Body of pancreas (tissue), 4 donors: Measurements from ENCODE around the gene TSPAN10. TPM values are rescaled to one million over a fixed set of nuclear protein-coding genes. Genes with fewer than 3 reads are reported as not detected.

Experiments used
- ATAC-seq: fragments of 150-250 bp; one replicate; pipeline ENCODE4 v1.9.1; 2016
- DNase-seq, 4 donors: peaks; one replicate each; pipeline ENCODE4 v3.0.0-alpha.2; 2019
- H3K27ac ChIP-seq, 4 donors: fragments of 200-600 bp; sonication (generic); 1 replicate in 3 of 4; 2 replicates in 1 of 4; pipeline versions ENCODE4 v1.5.1 to v1.6.1; 2016 to 2019; ENCODE audit warnings: mild to moderate bottlenecking in 1 of 4, mixed read lengths in 1 of 4, moderate library complexity in 1 of 4
- H3K27me3 ChIP-seq, 2 donors: fragments of 200-600 bp; sonication (generic); one replicate each; pipeline ENCODE4 v1.6.0; 2016; ENCODE audit warnings: mild to moderate bottlenecking in 1 of 2
- H3K36me3 ChIP-seq, 2 donors: fragments of 200-600 bp; sonication (generic); replicated peaks in 1 of 2; 2 replicates each; pipeline ENCODE4 v1.5.1; 2016; ENCODE audit warnings: low read depth in 2 of 2; ENCODE audit not compliant: insufficient read depth in 1 of 2
- H3K4me1 ChIP-seq: fragments of 200-600 bp; sonication (generic); one replicate; pipeline ENCODE4 v1.6.0; 2016
- H3K4me3 ChIP-seq, 2 donors: fragments of 200-600 bp; sonication (generic); 1 replicate in 1 of 2; 2 replicates in 1 of 2; pipeline ENCODE4 v1.5.1; 2016 to 2019
- H3K9me3 ChIP-seq, 3 donors: fragments of 200-600 bp; sonication (generic); 1 replicate in 2 of 3; 2 replicates in 1 of 3; pipeline ENCODE4 v1.5.1; 2016
- POLR2A ChIP-seq, 3 donors: fragments of 450-650 bp; IDR thresholded peaks; one replicate each; pipeline ENCODE4 v1.6.1; 2016; ENCODE audit warnings: antibody characterized with exemption in 3 of 3, mild to moderate bottlenecking in 2 of 3
- WGBS, 2 donors: methylation state at CpG; one replicate each; pipeline ENCODE4 v1.1.5; 2017; 5-methylcytosine and 5-hydroxymethylcytosine counted together
- intact Hi-C: fragments of 100-400 bp; cut with DNase I; formaldehyde crosslinking; loops from one replicate; pipeline ENCODE4 v1.15.1; 2023
- total RNA-seq, 2 donors: library from RNA; depleted of rRNA; stranded (reverse); fragments of >200 nt; gene quantifications; one replicate each; pipeline ENCODE4 v1.1.0, GENCODE V29; 2016
- TF ChIP-seq, protein P1 (sequence below), 7 experiments: fragments of 450-650 bp in 4 of 7; fragments of 200-600 bp in 3 of 7; sonication (generic) in 3 of 7; IDR thresholded peaks; one replicate each; pipeline ENCODE4 v1.5.1; 2016 to 2019; ENCODE audit warnings: antibody characterized with exemption in 7 of 7

TSPAN10 gene
- total RNA-seq, 2 donors from 2014 or later, result 1.0 to 5.3 TPM

DNA sequence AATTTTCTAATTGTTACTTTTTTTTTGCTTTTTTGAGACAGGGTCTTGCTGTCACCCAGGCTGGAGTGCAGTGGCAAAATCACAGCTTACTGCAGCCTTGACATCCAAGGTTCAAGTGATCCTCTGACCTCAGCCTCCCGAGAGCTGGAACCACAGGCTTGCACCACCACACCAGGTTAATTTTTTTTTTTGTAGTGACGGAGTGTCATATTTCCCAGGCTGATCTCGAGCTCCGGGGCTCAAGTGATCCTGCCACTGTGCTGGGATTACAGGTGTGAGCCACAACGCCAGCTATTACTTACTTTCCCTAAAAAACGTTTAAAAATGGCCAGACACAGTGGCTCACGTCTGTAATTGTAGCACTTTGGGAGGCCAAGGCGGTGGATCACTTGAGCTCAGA, 6.7 kb upstream of the TSPAN10 start:
- TF ChIP-seq POLR2A (IDR thresholded peaks at IDR 0.05), result no peak
- TF ChIP-seq, protein P1, sequence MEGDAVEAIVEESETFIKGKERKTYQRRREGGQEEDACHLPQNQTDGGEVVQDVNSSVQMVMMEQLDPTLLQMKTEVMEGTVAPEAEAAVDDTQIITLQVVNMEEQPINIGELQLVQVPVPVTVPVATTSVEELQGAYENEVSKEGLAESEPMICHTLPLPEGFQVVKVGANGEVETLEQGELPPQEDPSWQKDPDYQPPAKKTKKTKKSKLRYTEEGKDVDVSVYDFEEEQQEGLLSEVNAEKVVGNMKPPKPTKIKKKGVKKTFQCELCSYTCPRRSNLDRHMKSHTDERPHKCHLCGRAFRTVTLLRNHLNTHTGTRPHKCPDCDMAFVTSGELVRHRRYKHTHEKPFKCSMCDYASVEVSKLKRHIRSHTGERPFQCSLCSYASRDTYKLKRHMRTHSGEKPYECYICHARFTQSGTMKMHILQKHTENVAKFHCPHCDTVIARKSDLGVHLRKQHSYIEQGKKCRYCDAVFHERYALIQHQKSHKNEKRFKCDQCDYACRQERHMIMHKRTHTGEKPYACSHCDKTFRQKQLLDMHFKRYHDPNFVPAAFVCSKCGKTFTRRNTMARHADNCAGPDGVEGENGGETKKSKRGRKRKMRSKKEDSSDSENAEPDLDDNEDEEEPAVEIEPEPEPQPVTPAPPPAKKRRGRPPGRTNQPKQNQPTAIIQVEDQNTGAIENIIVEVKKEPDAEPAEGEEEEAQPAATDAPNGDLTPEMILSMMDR (IDR thresholded peaks at IDR 0.05), result no peak
- no peak for ATAC-seq
- Histone ChIP-seq H3K36me3 (peaks cover 6 to 22% of the 10 kb centered on the region in 2 donors), H3K4me1 (peaks cover 14% of the 10 kb centered on the region), H3K4me3 (no peak overlapping the region), H3K27me3 (no peaks in the 10 kb centered on the region), H3K27ac (no peak overlapping the region), H3K9me3 (no peaks in the 10 kb centered on the region)
- intact Hi-C loops, result no loop called here
- WGBS, 2 donors, result 79 to 80% methylated on average over 8 of the region's 8 CpGs
- no peak for DNase-seq

DNA sequence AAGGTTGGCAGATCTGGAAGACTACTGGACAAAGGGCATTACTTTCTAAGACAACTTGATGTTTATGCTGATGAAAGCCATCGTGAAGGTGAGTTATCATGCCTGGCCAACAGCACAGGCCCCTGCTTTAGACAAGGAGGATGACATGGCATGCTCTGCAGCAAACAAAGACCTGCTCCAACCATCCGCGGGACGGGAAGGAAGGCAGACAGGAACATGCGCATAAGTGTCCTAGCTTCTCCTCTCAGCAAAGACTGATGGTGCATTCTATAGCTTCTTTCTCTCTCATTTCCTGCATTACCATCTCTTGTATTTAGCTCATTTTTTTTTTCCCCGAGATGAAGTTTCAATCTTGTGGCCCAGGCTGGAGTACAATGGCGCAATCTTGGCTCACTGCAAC, 5.5 kb upstream of the TSPAN10 start:
- no peak for DNase-seq
- 75 to 93% methylated on average over 7 of the region's 7 CpGs for WGBS, 2 donors

DNA sequence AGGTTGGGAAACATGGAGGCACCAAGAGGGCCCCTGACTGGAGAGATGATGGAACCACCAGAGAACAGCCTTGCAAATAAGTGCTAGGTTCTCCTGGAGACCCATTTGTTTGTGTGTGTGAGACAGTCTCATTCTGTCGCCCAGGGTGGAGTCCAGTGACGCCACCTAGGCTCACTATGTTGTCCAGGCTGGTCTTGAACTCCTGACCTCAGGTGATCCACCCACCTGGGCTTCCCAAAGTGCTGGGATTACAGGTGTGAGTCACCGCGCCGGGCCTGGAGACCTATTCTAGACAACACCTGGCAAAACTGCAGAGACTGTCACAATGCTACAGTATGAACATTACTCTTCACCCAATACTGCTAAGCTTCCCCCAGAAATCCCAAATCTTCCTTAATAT, 1.6 kb upstream of the TSPAN10 start:
- Histone ChIP-seq H3K9me3 (no peaks in the 10 kb centered on the region), H3K36me3 (no peaks in the 10 kb centered on the region), H3K4me1 (peaks cover 23% of the 10 kb centered on the region), H3K4me3 (no peak overlapping the region), H3K27ac (no peak overlapping the region), H3K27me3 (no peaks in the 10 kb centered on the region)
- no peak for ATAC-seq
- DNase-seq, result no peak
- 67 to 91% methylated on average over 5 of the region's 5 CpGs for WGBS, 2 donors
- intact Hi-C loops, result no loop called here
- TF ChIP-seq, protein P1 (IDR thresholded peaks at IDR 0.05), result no peak
- TF ChIP-seq POLR2A (IDR thresholded peaks at IDR 0.05), result no peak

More for the DNA sequence above, 5.5 kb upstream of the TSPAN10 start:
- ATAC-seq, result no peak
- Histone ChIP-seq H3K36me3 (peaks cover 6 to 19% of the 10 kb centered on the region in 2 donors), H3K4me3 (no peak overlapping the region), H3K9me3 (no peaks in the 10 kb centered on the region), H3K27ac (no peak overlapping the region), H3K4me1 (peaks cover 23% of the 10 kb centered on the region), H3K27me3 (no peaks in the 10 kb centered on the region)
- no peak for TF ChIP-seq POLR2A (IDR thresholded peaks at IDR 0.05)
- TF ChIP-seq, protein P1 (IDR thresholded peaks at IDR 0.05), result no peak
- intact Hi-C loops, result no loop called here

DNA sequence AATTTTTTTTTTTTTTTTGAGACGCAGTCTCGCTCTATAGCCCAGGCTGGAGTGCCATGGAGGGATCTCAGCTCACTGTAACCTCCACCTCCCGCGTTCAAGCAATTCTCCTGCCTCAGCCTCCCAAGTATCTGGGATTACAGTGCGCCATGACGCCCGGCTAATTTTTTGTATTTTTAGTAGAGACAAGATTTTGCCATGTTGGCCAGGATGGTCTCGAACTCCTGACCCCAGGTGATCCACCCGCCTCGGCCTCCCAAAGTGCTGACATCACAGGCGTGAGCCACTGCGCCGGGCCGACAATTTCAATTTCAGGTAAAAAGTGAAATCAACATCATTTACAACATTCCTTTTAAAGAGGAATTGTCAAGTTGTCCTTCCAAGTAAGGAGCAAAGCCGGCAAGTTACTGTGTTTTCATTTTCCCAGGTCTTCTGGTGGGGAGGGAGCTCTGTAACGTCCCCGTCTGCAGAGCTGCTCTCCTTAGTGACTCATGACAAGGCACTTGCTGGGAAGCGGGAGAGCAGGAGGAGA, 957 bp upstream of the TSPAN10 start:
- no peaks in the 10 kb centered on the region for H3K27me3 ChIP-seq
- H3K36me3 ChIP-seq, result no peaks in the 10 kb centered on the region
- peak overlapping the region; percentile 76 to 93 (median 88) for H3K27ac ChIP-seq
- 18 to 19% methylated on average over 18 of the region's 18 CpGs for WGBS, 2 donors
- DNase-seq, result no peak
- H3K9me3 ChIP-seq, result no peaks in the 10 kb centered on the region
- H3K4me1 ChIP-seq, result peaks cover 23% of the 10 kb centered on the region
- intact Hi-C loops, result no loop called here
- TF ChIP-seq, protein P1 (IDR thresholded peaks at IDR 0.05), result no peak
- no peak for TF ChIP-seq POLR2A (IDR thresholded peaks at IDR 0.05)
- peak overlapping the region; percentile 48 to 54 for H3K4me3 ChIP-seq
- ATAC-seq, result peak; percentile 15

DNA sequence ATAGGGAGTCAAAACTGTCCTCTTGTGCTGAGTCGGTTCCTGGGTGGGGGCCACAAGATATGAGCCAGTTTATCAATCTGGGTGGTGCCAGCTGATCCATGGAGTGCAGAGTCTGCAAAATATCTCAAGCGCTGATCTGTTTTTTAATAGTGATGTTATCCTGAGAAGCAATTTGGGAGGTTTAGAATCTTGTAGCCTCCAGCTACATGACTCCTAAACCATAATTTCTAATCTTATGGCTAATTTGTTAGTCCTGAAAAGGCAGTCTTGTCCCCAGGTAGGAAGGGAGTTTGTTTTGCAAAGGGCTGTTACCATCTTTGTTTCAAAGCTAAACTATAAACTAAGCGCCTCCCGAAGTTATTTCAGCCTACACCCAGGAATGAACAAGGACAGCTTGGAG, 1.7 kb downstream of the TSPAN10 start:
- ATAC-seq (no peak), DNase-seq (no peak)
- 71% methylated on average over 4 of the region's 4 CpGs for WGBS, 2 donors
- no peak overlapping the region for H3K4me3 ChIP-seq
- no peaks in the 10 kb centered on the region for H3K36me3 ChIP-seq
- no peak overlapping the region for H3K27ac ChIP-seq
- intact Hi-C loops, result no loop called here
- H3K4me1 ChIP-seq, result peaks cover 23% of the 10 kb centered on the region
- TF ChIP-seq, protein P1 (IDR thresholded peaks at IDR 0.05), result no peak
- no peak for TF ChIP-seq POLR2A (IDR thresholded peaks at IDR 0.05)
- H3K9me3 ChIP-seq, result no peaks in the 10 kb centered on the region
- no peaks in the 10 kb centered on the region for H3K27me3 ChIP-seq
